NCI-H1436 (cell line): Measurements from ENCODE around the gene SMCO1.
"Not testable (repeated sequence)": the region's sequence is repeated elsewhere in the genome, so short reads cannot be mapped to it uniquely, and the experiment has no call there.

Experiments used
- DNase-seq: peaks from one replicate; lab custom pipeline; 2025; lab: John Stamatoyannopoulos, UW

Gene SMCO1

DNA sequence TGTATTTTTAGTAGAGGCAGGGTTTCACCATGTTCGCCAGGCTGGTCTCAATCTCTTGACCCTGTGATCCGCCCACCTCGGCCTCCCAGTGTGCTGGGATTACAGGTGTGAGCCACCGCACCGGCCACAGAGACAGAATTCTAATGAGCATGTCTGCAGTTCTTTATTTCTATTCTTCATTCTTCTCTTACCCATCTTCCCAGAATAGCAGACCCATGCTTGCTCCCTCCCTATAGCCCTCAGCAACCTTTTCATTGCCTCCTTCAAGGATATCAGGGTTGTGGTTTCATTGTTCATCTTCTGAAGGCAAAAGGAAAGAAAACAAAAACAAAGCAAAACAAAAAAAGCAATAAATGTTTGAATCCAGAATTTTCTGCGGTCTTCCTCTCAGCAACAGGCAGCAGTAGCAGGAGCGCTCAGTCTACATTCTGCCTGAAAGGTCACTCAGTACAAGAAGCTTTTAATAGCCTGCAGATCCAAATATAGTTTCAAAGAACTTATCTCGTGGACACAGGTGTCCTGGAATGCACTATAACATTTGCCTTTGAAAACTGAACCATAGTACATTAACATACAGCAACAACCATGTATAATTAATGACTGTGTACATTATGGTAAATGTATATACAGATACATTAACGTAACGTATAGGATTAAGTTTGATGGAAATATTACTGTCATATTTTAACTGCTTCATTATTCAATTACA lies at the start of gene SMCO1:
SMCO1 (minus strand) TSS at position 434 of the 709 bp plus-strand sequence; CDS start at position 297, 137 bp downstream.
- DNase-seq = no peak

DNA sequence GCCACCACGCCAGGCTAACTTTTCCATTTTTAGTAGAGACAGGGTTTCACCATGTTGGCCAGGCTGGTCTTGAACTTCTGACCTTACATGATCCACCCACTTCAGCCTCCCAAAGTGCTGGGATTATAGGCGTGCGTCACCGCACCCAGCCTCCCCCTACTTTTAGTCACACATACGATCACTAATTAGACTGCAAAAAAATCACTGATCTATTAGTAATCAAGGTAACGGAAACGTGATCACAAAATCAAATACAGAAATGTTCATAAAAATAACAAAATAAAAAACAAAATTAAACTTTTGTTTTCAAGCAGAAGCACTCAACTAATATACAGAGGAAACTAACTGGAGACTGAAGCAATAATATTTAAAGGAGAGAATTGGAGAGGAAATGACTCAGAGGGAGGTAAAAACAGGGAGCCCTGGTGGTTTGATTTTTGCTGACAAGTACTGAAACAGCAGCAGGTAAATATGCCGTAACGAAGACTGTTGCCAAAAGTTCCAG lies 48.6 kb upstream of the SMCO1 start:
- no peak for DNase-seq

DNA sequence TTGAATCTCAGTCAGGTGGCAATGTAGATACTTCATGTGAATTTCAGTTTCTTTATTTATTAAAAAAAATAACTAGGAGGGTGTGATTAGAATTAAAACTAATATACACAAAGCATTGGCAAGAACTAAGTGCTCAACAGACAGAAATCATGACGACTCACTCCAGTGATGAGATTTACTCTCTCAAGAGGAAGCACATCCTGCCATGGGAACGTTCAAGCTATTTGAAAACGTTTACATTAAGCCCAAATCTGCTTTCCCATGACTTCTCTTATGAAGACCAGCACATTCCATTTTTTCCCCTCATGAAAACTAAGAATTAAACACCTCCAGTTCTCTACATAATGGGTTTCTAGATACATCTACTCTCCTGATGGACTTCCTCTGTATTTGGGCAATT lies 44.7 kb upstream of the SMCO1 start:
- no peak for DNase-seq

DNA sequence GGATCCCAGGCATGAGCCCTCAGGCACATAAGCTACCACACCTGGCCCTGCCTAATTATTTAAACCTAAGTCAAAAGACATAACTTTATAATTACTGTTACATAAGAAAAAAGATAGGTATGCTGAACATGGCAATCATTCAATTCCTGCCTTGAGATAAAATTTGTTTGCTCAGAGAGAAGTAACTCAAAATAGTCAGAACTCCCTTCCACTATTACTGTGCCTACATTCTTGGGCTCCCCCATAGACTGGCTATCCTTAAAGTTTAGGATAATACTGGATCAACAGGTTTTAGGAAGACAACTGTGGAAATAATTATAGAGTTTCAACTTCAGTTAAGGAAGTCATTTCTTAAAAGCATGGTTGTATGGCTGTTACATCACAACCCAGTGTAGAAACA lies 43.3 kb upstream of the SMCO1 start:
- DNase-seq = no peak

- no peak for DNase-seq
Measured at GRCh38 chr3:196557236-196557635, 42.1 kb upstream of the SMCO1 start.

DNA sequence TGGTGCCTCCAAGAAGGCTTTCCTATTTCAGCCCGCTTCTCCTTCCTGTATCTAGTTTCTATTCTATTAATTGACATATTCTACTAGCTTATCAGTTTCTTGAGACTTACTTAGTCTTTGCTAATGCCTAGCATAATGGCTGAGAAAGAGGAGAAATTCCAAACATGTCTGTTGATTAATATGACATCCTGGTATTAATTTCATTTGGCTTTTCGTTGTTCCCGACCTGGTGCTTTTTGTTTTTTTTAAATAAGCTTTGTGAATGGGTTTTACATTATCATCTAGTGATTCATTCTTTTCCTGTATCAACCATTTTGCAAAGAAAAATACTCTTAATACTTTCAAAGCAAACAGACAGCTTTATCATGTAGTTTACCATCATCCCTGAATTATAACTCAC lies 40.1 kb upstream of the SMCO1 start:
- DNase-seq = no peak

- DNase-seq = no peak
Measured at GRCh38 chr3:196554205-196554604, 39.1 kb upstream of the SMCO1 start.

DNA sequence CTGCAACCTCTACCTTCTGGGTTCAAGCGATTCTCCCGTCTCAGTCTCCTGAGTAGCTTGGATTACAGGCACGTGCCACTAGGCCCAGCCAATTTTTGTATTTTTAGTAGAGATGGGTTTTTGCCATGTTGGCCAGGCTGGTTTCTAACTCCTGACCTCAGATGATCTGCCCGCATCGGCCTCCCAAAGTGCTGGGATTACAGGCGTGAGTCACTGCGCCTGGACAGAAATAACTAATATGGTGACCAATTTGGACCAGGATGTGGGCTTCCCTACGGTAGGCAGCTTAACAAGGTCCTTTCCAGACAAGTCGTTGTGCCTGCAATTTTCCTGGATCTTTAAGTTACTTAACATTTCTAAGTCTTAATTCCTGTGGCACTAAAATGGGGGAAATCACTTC lies 38.4 kb upstream of the SMCO1 start:
- no peak for DNase-seq

- DNase-seq = no peak
Measured at GRCh38 chr3:196552253-196552652, 37.1 kb upstream of the SMCO1 start.

GRCh38 chr3:196550172-196550571 lies 35.0 kb upstream of the SMCO1 start:
- not testable (repeated sequence) for DNase-seq

DNA sequence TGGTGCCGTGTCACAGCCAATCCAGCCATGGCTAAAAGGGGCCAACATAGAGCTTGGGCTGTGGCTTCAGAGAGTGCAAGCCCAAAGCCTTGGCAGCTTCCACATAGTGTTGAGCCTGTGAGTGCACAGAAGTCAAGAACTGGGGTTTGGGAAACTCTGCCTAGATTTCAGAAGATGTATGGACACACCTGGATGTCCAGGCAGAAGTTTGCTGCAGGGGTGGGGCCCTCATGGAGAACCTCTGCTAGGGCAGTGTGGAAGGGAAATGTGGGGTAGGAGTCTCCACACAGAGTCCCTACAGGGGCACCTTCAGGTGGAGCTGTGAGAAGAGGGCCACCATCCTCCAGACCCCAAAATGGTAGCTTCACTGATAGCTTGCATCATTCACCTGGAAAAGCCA lies 34.2 kb upstream of the SMCO1 start:
- DNase-seq = not testable (repeated sequence)

- no peak for DNase-seq
Measured at GRCh38 chr3:196547067-196547466, 31.9 kb upstream of the SMCO1 start.

GRCh38 chr3:196546537-196546936 lies 31.4 kb upstream of the SMCO1 start:
- DNase-seq = no peak

DNA sequence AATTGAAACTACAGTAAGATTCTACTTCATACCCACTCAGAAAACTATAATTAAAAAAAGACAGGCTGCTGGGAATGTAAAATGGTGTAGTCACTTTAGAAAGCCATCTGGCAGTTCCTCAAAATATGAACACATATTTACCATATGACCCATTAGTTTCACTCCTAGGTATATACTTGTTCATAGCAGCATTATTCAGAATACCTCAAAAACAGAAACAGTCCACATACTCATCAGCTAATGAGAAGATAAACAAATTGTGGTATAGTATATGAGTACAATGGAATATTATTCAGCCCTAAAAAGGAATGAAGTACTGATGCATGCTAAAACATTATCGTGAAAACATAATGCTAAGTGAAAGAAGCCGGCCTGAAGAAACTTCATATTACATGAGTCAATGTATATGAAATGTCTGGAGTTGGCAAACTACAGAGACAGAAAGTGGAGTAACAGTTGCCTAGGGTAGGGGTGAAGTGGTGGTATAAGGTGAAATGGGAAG lies 29.4 kb upstream of the SMCO1 start:
- no peak for DNase-seq

DNA sequence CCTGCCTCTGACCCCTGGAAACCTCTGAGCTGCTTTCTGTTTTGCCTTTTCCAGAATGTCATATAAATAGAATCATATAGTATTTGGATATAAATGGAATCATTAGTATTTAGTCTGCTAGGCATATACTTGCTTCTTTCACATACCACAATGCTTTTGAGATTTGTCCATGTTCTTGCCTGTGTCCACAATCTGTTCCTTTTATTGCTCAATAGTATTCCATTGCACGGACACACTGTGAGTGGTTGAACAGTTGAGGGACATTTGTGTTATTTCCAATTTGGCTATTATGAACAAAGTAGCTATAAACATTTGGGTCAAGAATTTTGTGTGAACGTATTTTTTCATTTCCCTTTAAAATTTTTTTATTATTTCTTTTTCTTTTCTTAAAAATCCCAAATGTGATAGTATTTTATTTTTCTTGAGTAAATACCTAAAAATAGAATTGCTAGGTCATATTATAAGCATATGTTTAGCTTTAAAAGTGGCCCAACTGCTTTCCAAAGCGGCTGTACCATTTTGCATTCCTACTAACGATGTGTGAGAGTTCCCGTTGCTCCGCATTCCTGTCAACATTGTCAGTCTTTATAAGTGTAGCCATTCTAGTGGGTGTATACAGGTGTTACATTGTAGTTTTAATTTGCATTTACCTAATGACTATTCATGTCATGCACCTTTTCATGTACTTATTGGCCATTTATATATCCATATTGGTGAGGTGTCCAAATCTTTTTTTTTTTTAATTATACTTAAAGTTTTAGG lies 26.7 kb upstream of the SMCO1 start:
- no peak for DNase-seq

- DNase-seq = no peak
Measured at GRCh38 chr3:196537319-196537984, 22.3 kb upstream of the SMCO1 start.

DNA sequence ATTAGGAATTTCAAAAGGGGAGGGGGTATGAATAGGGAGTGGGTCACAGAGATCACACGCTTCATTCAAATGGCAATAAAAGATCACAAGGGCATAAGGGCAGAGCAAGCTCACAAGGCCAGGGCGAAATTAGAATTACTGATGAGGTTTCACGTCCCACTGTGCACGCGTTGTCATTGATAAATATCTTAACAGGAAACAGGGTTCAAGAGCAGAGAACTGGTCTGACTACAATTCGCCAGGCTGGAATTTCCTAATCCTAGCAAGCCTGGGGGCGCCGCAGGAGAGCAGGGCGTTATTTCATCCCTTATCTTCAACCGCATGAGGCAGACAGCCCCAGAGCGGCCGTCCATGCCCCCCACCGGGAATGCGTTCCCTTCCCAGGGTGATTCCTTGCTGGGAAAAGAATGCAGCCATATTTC lies 18.1 kb upstream of the SMCO1 start:
- no peak for DNase-seq

DNA sequence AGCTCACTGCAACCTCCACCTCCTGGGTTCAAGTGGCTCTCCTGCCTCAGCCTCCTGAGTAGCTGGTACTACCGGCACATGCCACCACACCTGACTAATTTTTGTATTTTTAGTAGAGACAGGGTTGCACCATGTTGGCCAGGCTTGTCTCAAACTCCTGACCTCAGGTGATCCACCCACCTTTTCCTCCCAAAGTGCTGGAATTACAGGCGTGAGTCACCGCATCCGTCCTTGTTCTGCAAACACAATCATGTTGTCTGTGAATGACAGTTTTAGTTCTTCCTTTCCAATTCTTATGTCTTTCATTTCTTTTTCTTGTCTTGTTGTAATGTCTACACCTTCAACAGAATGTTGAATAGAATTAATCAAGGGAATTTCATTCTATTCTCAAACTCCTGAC lies 16.3 kb upstream of the SMCO1 start:
- no peak for DNase-seq

DNA sequence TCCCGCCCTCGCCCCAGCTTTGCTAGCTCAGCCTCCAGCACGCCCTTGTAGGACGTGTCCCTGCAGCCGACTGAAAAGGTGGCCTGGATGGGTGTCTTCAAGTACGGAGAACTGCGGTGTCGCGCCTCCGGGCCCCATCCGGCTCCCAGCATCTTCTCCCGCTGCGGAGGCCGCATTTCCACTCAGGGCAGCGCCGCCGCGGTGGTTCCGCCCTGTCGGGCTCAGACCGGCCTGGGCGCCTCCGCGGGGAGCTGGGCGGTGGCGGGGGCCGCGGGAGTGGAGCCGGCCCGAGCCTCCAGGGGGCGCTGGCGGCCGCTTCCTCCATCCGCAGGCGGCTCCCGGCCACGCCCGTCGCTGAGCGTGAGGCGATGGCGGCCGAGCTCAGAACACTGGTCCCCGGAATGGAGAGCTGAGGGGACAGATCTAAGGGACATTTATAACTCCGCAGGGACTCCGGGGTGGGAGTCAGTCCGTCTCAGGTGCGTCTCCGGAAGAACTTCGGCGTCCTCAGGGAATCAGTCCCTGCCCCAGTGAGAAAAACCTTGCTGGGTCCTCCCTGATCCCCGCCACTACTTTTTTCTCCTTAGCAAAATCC lies 13.6 kb upstream of the SMCO1 start:
- peak; percentile 79 for DNase-seq

GRCh38 chr3:196525141-196525540 lies 10.0 kb upstream of the SMCO1 start:
- DNase-seq = no peak

DNA sequence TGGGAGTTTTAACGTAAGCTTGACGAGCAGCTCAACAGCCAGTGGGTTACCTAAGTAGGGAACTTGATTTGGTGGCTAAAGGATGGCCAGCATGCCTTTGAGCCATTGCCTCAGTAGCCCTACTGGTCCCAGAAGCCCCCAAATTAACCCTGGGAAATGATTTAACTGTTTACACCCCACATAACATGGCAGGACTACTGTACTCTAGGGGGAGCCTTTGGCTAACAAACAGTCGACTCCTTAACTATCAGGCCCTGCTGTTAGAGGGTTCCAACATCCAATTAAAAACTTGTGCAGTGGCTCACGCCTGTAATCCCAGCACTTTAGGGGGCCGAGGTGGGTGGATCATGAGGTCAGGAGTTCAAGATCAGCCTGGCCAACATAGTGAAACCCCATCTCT lies 9.4 kb upstream of the SMCO1 start:
- no peak for DNase-seq

DNA sequence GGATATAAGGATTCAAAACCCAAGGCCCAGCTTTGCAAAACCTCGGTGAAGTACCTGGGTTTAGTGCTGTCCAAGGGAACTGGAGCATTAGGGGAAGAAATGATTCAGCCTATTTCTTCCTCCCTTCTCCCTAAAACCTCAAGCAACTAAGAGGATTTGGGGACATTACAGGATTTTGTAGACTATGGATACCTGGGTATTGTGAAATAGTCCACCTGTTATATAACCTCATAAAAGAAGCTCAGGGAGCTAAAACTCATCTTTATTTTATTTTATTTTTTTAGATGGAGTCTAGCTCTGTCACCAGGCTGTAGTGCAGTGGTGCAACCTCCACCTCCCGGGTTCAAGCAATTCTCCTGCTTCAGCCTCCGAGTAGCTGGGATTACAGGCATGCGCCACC lies 8.7 kb upstream of the SMCO1 start:
- DNase-seq = no peak
